ENCODE results near the gene WFIKKN1. TPM values are rescaled to one million over a fixed set of nuclear protein-coding genes. Genes with fewer than 3 reads are reported as not detected.

Gene WFIKKN1
- total and polyA plus RNA-seq, 2 of the 13 experiments (the other 11 are each of a cell fraction or from before 2014, with no cell fraction given), result 1.7 to 4.9 TPM

DNA sequence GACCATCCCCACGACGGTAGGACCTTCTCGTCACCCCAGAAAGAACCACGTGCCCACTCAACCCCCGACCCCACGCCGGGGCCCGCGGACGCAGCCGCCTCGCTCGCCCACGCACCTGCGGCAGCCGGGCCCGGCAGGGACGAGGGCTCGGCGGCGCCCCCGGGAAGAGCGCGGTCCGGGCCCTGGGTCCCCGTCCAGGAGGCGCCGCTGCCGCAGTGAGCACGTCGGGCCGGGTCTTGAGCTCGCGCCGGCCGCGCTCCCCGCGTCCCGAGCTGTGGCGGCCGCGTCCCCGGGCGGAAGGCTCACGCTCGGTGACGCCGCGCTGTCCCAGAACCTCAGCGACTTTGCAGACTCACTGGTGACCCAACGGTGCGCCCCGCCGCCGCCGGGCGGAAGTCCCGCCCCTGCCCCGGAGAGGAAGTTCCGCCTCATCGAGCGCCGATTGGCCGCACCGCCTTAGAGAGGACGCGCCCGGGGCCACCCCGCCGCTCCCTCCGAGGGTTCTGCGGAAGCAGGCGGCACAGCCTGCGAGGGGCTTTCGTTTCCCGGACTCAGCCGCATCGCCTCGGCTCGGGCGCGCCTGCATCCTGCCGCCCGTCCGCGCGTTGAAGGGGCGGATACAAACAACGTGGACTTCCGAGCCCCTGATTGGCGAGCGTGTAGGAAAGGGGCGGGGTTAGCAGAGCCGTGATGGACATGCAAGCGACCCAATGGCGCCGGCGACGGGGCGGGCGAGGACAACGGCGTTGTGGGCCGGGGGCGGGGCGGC is 41.7 kb upstream of the WFIKKN1 start (continued):
- TF ChIP-seq, protein P1, sequence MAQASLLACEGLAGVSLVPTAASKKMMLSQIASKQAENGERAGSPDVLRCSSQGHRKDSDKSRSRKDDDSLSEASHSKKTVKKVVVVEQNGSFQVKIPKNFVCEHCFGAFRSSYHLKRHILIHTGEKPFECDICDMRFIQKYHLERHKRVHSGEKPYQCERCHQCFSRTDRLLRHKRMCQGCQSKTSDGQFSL (CRISPR knock-in tag; IDR thresholded peaks at IDR 0.05), result 0 out of 2 replicates have a peak, but pooled peaks have one; percentile 34
- TF ChIP-seq ZNF577 (CRISPR knock-in tag; IDR thresholded peaks at IDR 0.05; ENCODE audit: borderline replicate concordance, low read depth) (no peak), RAD51 (IDR thresholded peaks at IDR 0.05; ENCODE audit: borderline replicate concordance) (no peak), CREM (IDR thresholded peaks at IDR 0.05) (peak; percentile 54; the same call in 1 of the 2 replicates), CREM (CRISPR knock-in tag; IDR thresholded peaks at IDR 0.05) (no peak), BCL6 (CRISPR knock-in tag; IDR thresholded peaks at IDR 0.05) (0 out of 2 replicates have a peak, but pooled peaks have one; percentile 8), TEAD3 (CRISPR knock-in tag; optimal IDR thresholded peaks at IDR 0.05; ENCODE audit: borderline replicate concordance) (no peak), ZNF724P (CRISPR knock-in tag; IDR thresholded peaks at IDR 0.05; ENCODE audit: borderline replicate concordance) (peak; percentile 50; the same call in 1 of the 2 replicates), POLR2AphosphoS5 (IDR thresholded peaks at IDR 0.05; ENCODE audit: low read depth, low read length) (peak; percentile 78), KLF6 (CRISPR knock-in tag; IDR thresholded peaks at IDR 0.05) (0 out of 2 replicates have a peak, but pooled peaks have one; percentile 48), ZNF251 (CRISPR knock-in tag; IDR thresholded peaks at IDR 0.05) (no peak), ZNF749 (CRISPR knock-in tag; IDR thresholded peaks at IDR 0.05; ENCODE audit: borderline replicate concordance) (no peak), NKX3-1 (CRISPR knock-in tag; IDR thresholded peaks at IDR 0.05) (no peak; the same call in 1 of the 2 replicates), NCOA5 (CRISPR knock-in tag; IDR thresholded peaks at IDR 0.05) (no peak)
- TF ChIP-seq, protein P2, sequence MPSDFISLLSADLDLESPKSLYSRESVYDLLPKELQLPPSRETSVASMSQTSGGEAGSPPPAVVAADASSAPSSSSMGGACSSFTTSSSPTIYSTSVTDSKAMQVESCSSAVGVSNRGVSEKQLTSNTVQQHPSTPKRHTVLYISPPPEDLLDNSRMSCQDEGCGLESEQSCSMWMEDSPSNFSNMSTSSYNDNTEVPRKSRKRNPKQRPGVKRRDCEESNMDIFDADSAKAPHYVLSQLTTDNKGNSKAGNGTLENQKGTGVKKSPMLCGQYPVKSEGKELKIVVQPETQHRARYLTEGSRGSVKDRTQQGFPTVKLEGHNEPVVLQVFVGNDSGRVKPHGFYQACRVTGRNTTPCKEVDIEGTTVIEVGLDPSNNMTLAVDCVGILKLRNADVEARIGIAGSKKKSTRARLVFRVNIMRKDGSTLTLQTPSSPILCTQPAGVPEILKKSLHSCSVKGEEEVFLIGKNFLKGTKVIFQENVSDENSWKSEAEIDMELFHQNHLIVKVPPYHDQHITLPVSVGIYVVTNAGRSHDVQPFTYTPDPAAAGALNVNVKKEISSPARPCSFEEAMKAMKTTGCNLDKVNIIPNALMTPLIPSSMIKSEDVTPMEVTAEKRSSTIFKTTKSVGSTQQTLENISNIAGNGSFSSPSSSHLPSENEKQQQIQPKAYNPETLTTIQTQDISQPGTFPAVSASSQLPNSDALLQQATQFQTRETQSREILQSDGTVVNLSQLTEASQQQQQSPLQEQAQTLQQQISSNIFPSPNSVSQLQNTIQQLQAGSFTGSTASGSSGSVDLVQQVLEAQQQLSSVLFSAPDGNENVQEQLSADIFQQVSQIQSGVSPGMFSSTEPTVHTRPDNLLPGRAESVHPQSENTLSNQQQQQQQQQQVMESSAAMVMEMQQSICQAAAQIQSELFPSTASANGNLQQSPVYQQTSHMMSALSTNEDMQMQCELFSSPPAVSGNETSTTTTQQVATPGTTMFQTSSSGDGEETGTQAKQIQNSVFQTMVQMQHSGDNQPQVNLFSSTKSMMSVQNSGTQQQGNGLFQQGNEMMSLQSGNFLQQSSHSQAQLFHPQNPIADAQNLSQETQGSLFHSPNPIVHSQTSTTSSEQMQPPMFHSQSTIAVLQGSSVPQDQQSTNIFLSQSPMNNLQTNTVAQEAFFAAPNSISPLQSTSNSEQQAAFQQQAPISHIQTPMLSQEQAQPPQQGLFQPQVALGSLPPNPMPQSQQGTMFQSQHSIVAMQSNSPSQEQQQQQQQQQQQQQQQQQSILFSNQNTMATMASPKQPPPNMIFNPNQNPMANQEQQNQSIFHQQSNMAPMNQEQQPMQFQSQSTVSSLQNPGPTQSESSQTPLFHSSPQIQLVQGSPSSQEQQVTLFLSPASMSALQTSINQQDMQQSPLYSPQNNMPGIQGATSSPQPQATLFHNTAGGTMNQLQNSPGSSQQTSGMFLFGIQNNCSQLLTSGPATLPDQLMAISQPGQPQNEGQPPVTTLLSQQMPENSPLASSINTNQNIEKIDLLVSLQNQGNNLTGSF (CRISPR knock-in tag; IDR thresholded peaks at IDR 0.05), result no peak
- TF ChIP-seq, protein P3, sequence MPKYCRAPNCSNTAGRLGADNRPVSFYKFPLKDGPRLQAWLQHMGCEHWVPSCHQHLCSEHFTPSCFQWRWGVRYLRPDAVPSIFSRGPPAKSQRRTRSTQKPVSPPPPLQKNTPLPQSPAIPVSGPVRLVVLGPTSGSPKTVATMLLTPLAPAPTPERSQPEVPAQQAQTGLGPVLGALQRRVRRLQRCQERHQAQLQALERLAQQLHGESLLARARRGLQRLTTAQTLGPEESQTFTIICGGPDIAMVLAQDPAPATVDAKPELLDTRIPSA (CRISPR knock-in tag; IDR thresholded peaks at IDR 0.05; ENCODE audit: borderline replicate concordance), result 0 out of 2 replicates have a peak, but pooled peaks have one; percentile 11
- TF ChIP-seq, protein P4, sequence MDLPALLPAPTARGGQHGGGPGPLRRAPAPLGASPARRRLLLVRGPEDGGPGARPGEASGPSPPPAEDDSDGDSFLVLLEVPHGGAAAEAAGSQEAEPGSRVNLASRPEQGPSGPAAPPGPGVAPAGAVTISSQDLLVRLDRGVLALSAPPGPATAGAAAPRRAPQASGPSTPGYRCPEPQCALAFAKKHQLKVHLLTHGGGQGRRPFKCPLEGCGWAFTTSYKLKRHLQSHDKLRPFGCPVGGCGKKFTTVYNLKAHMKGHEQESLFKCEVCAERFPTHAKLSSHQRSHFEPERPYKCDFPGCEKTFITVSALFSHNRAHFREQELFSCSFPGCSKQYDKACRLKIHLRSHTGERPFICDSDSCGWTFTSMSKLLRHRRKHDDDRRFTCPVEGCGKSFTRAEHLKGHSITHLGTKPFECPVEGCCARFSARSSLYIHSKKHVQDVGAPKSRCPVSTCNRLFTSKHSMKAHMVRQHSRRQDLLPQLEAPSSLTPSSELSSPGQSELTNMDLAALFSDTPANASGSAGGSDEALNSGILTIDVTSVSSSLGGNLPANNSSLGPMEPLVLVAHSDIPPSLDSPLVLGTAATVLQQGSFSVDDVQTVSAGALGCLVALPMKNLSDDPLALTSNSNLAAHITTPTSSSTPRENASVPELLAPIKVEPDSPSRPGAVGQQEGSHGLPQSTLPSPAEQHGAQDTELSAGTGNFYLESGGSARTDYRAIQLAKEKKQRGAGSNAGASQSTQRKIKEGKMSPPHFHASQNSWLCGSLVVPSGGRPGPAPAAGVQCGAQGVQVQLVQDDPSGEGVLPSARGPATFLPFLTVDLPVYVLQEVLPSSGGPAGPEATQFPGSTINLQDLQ (CRISPR knock-in tag; IDR thresholded peaks at IDR 0.05), result no peak
- TF ChIP-seq, protein P5, sequence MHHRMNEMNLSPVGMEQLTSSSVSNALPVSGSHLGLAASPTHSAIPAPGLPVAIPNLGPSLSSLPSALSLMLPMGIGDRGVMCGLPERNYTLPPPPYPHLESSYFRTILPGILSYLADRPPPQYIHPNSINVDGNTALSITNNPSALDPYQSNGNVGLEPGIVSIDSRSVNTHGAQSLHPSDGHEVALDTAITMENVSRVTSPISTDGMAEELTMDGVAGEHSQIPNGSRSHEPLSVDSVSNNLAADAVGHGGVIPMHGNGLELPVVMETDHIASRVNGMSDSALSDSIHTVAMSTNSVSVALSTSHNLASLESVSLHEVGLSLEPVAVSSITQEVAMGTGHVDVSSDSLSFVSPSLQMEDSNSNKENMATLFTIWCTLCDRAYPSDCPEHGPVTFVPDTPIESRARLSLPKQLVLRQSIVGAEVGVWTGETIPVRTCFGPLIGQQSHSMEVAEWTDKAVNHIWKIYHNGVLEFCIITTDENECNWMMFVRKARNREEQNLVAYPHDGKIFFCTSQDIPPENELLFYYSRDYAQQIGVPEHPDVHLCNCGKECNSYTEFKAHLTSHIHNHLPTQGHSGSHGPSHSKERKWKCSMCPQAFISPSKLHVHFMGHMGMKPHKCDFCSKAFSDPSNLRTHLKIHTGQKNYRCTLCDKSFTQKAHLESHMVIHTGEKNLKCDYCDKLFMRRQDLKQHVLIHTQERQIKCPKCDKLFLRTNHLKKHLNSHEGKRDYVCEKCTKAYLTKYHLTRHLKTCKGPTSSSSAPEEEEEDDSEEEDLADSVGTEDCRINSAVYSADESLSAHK (CRISPR knock-in tag; IDR thresholded peaks at IDR 0.05; ENCODE audit: borderline replicate concordance), result no peak
